Heart right ventricle (tissue), 16 donors: ENCODE results near the gene PCDHA1. TPM values are rescaled to one million over a fixed set of nuclear protein-coding genes. Genes with fewer than 3 reads are reported as not detected.

Experiments used
- ATAC-seq, 8 donors: fragments of 200-7000 bp; cut with Tn5 transposase; one replicate each; pipeline ENCODE4 v1.9.1; 2020; ENCODE audit warnings: mild to moderate bottlenecking in 8 of 8, moderate library complexity in 8 of 8, moderate number of reproducible peaks in 1 of 8
- DNase-seq, 2 donors: peaks; one replicate each; pipeline ENCODE4 v3.0.0-alpha.2; 2020
- H3K27ac ChIP-seq, 10 donors: fragments of 200-600 bp; sonication (generic) in 2 of 10; one replicate each; pipeline versions ENCODE4 v1.5.0 to v1.8.0; 2020 to 2022; ENCODE audit warnings: mild to moderate bottlenecking in 3 of 10
- H3K27me3 ChIP-seq, 7 donors: fragments of 200-600 bp; one replicate each; pipeline ENCODE4 v1.8.0; 2021 to 2022; ENCODE audit warnings: mild to moderate bottlenecking in 2 of 7
- H3K36me3 ChIP-seq, 9 donors: fragments of 200-600 bp; sonication (generic) in 1 of 9; one replicate each; pipeline versions ENCODE4 v1.5.0 to v1.8.0; 2020 to 2022; ENCODE audit warnings: mild to moderate bottlenecking in 2 of 9
- H3K4me1 ChIP-seq, 9 donors: fragments of 200-600 bp; sonication (generic) in 1 of 9; one replicate each; pipeline versions ENCODE4 v1.5.0 to v1.8.0; 2020 to 2022; ENCODE audit warnings: mild to moderate bottlenecking in 4 of 9
- H3K4me3 ChIP-seq, 10 donors: fragments of 200-600 bp; sonication (generic) in 2 of 10; one replicate each; pipeline versions ENCODE4 v1.5.0 to v1.8.0; 2020 to 2022; ENCODE audit warnings: mild to moderate bottlenecking in 7 of 10, moderate library complexity in 2 of 10
- H3K9me3 ChIP-seq, 11 donors: fragments of 200-600 bp in 10 of 11; sonication (generic) in 2 of 11; one replicate each; pipeline versions ENCODE4 v1.5.0 to v1.8.0; 2013 to 2022; ENCODE audit warnings: mild to moderate bottlenecking in 2 of 11, control low read depth in 1 of 11, moderate library complexity in 1 of 11
- CTCF ChIP-seq, 9 donors: fragments of 200-600 bp; sonication (generic) in 2 of 9; IDR thresholded peaks; one replicate each; pipeline versions ENCODE4 v1.5.0 to v1.8.0; 2021 to 2022; ENCODE audit warnings: antibody characterized with exemption in 9 of 9, mild to moderate bottlenecking in 5 of 9, moderate library complexity in 1 of 9
- WGBS, 2 donors: extraction: QIAGEN DNeasy Blood & Tissue Kit; methylation state at CpG; one replicate each; pipeline ENCODE4 v1.1.7; 2013; ENCODE audit warnings: inconsistent platforms in 1 of 2; 5-methylcytosine and 5-hydroxymethylcytosine counted together
- intact Hi-C, 10 donors: fragments of 100-400 bp; cut with DNase I; formaldehyde crosslinking; loops; one replicate each; pipeline versions ENCODE4 v1.11.1 to v1.14.2; 2022
- polyA plus RNA-seq, 2 donors: library from polyadenylated mRNA; stranded (reverse); fragments of 200-250 nt; gene quantifications; one replicate each; pipeline ENCODE4 v1.2.3, GENCODE V29; 2013
- total RNA-seq, 10 donors: library from RNA; stranded (reverse); fragmentation: NEBNext Ultra II Directional in 3 of 10; extraction: Animal tissue kit (Norgen Biotek cat#: 25700) in 3 of 10; gene quantifications; one replicate each; pipeline versions ENCODE4 v1.2.1 to v1.2.4, GENCODE V29; 2021 to 2023
- donor health status: Arrhythmogenic right ventricular cardiomyopathy.
- donor health status: ischemic (EF 13 %, LVEDD 7.1; RV severe dilation, severe dysfunction).
- donor health status: healthy with polysubstance abuse.
- donor health status: DM: no; HTN: yes; CAD: no.
- donor health status: DM: no; HTN: no; CAD: no.
- donor health status: ischemic (EF 25% LVEDD 6.9; RV normal size, moderate dysfunction).
- donor health status: ischemic (EF 25% LVEDD 5.7; RV mildly dilated, moderate dysfunction).
- donor health status: healthy.
- donor health status: DM: yes; HTN: yes; CAD: no.
- donor health status: Ischemic cardiomyopathy.
- donor health status: ischemic (EF 35%, LVEDD 5.7; RV mildly dilated, moderate dysfunction).
- donor health status: nonischemic (EF 11% LVEDD 7.7; RV severe dilation, severe dysfunction).
- donor health status: DM: yes; HTN: yes; CAD: no.
- donor health status: PGD.
- donor health status: ischemic (EF 29% LVEDD 5.4; RV normal size, mild dysfunction).
- donor health status: nonischemic (EF 23%, LVEDD 6.1; RV moderate dilation, normal function).

The PCDHA1 gene
- total and polyA plus RNA-seq, 12 donors = 0.07 to 0.09 TPM; not detected in 10

GRCh38 chr5:141031006-141031405 is 245.1 kb downstream of the PCDHA1 start:
- TF ChIP-seq CTCF (IDR thresholded peaks at IDR 0.05) = no peak
- H3K4me3 ChIP-seq = no peak overlapping the region
- DNase-seq = no peak
- H3K27ac ChIP-seq = no peak overlapping the region
- H3K9me3 ChIP-seq = no peaks in the 10 kb centered on the region
- no peak for ATAC-seq
- H3K4me1 ChIP-seq = no peaks in the 10 kb centered on the region
- intact Hi-C loops = no loop called here
- peaks cover 0 to 31% (median 2%) of the 10 kb centered on the region in 7 donors for H3K27me3 ChIP-seq
- no peaks in the 10 kb centered on the region for H3K36me3 ChIP-seq
- 85 to 91% methylated on average over 15 of the region's 15 CpGs for WGBS, 2 donors

GRCh38 chr5:141032626-141033025 is 246.7 kb downstream of the PCDHA1 start:
- Histone ChIP-seq H3K36me3 (no peaks in the 10 kb centered on the region), H3K27ac (no peak overlapping the region), H3K4me3 (no peak overlapping the region), H3K27me3 (peaks cover 0 to 31% (median 2%) of the 10 kb centered on the region in 7 donors), H3K4me1 (no peaks in the 10 kb centered on the region), H3K9me3 (no peaks in the 10 kb centered on the region)
- DNase-seq (no peak), ATAC-seq (no peak)
- 65 to 71% methylated on average over 1 of the region's 1 CpG for WGBS, 2 donors
- intact Hi-C loops = no loop called here
- no peak for TF ChIP-seq CTCF (IDR thresholded peaks at IDR 0.05)

GRCh38 chr5:141039061-141039460 is 253.1 kb downstream of the PCDHA1 start:
- no peaks in the 10 kb centered on the region for H3K36me3 ChIP-seq
- peaks cover 0 to 16% (median 1%) of the 10 kb centered on the region in 7 donors for H3K27me3 ChIP-seq
- intact Hi-C loops = no loop called here
- H3K4me1 ChIP-seq = peaks cover 0 to 13% (median 8%) of the 10 kb centered on the region in 9 donors
- no peak overlapping the region for H3K27ac ChIP-seq
- DNase-seq (no peak), ATAC-seq (no peak)
- no peak for TF ChIP-seq CTCF (IDR thresholded peaks at IDR 0.05)
- peaks cover 0 to 7% (median 0%) of the 10 kb centered on the region in 11 donors for H3K9me3 ChIP-seq
- no peak overlapping the region for H3K4me3 ChIP-seq

- intact Hi-C loops = no loop called here
- TF ChIP-seq CTCF (IDR thresholded peaks at IDR 0.05) = no peak
- H3K27me3 ChIP-seq = peaks cover 0 to 21% (median 5%) of the 10 kb centered on the region in 7 donors
- DNase-seq (no peak), ATAC-seq (no peak)
- H3K27ac ChIP-seq = no peak overlapping the region
- WGBS, 2 donors = 51 to 58% methylated on average over 3 of the region's 3 CpGs
- no peaks in the 10 kb centered on the region for H3K36me3 ChIP-seq
- peaks cover 0 to 7% (median 0%) of the 10 kb centered on the region in 11 donors for H3K9me3 ChIP-seq
- no peak overlapping the region for H3K4me3 ChIP-seq
- peaks cover 0 to 13% (median 8%) of the 10 kb centered on the region in 9 donors for H3K4me1 ChIP-seq
These were observed 253.6 kb downstream of the PCDHA1 start for GRCh38 chr5:141039517-141039916.
